AG04450 (cell line): ENCODE measurements around the gene ABCA2. TPM values are rescaled to one million over a fixed set of nuclear protein-coding genes. Genes with fewer than 3 reads are reported as not detected.

Experiments
- CTCF ChIA-PET: fragments of 300-600, 350-600 bp; formaldehyde crosslinking; extraction: SDS; loops from one replicate; lab custom pipeline; 2022; ENCODE audit warnings: antibody characterized with exemption, inconsistent platforms; lab: Charles Lee
- POLR2A ChIA-PET: fragments of 350-600 bp; formaldehyde crosslinking; extraction: SDS; loops from one replicate; lab custom pipeline; 2021; ENCODE audit warnings: antibody characterized with exemption, inconsistent platforms; lab: Yijun Ruan, JAX
- DNase-seq: peaks from one replicate; pipeline ENCODE4 v3.0.0-alpha.2; 2011; ENCODE audit warnings: low read depth, low spot score
- H3K27ac ChIP-seq: one replicate; pipeline ENCODE4 v1.5.1; 2012; ENCODE audit warnings: low read depth, low read length, control low read depth
- H3K27me3 ChIP-seq: one replicate; pipeline ENCODE4 v1.6.0; 2012; ENCODE audit warnings: low read length; ENCODE audit not compliant: control insufficient read depth, insufficient read depth
- H3K4me3 ChIP-seq: 2 replicates; pipeline ENCODE4 v1.5.1; 2011; ENCODE audit warnings: mild to moderate bottlenecking, low read depth, low read length, control low read depth
- H3K9me3 ChIP-seq: 2 replicates; pipeline ENCODE4 v1.5.1; 2012; ENCODE audit warnings: low read length; ENCODE audit not compliant: control insufficient read depth, insufficient read depth
- polyA plus RNA-seq: library from polyadenylated mRNA; depleted of rRNA; stranded (reverse); fragments of >200 nt; gene quantifications from 2 replicates; pipeline ENCODE4 v1.2.3, GENCODE V29; 2011
- TF ChIP-seq, protein P1 (sequence below): IDR thresholded peaks from 2 replicates; pipeline ENCODE4 v1.5.1; 2011; ENCODE audit warnings: low read depth, low read length, control low read depth, inconsistent platforms

The ABCA2 gene
- polyA plus RNA-seq, 1 experiment: 4.7 TPM

- H3K27ac ChIP-seq: no peak within 1 kb of the TSS
- CTCF ChIA-PET: interaction anchor here (0.6 to 8.4 kb wide), 3 partner anchors 22 to 35 kb away, joined by 3 to 104 read pairs (median 5); partner anchors contain the start of gene NPDC1
- POLR2A ChIA-PET: interaction anchor here (0.6 to 1.3 kb wide), 6 partner anchors 11 to 342 kb away, joined by 3 to 6 read pairs (median 4); partner anchors contain the start of genes ENTPD2 and TUBB4B
Observed at GRCh38 chr9:137070201-137070905, 42.3 kb upstream of the ABCA2 start, which contains the start of gene SAPCD2. Gene SAPCD2 (minus strand): TSS chr9:137070557. CDS start chr9:137070460, 97 bp downstream.

GRCh38 chr9:137069508-137070091 lies 41.6 kb upstream of the ABCA2 start:
- CTCF ChIA-PET: interaction anchor here (0.6 to 8.4 kb wide), 5 partner anchors 11 to 40 kb away, joined by 3 to 104 read pairs (median 5); partner anchors contain the start of gene NPDC1
- POLR2A ChIA-PET: interaction anchor here (0.7 to 1.3 kb wide), 4 partner anchors 14 to 173 kb away, joined by 3 to 6 read pairs (median 5); partner anchors contain the start of genes ENTPD2 and TUBB4B

More at GRCh38 chr9:137070201-137070905, 42.3 kb upstream of the ABCA2 start, which contains the start of gene SAPCD2:
- TF ChIP-seq, protein P1, sequence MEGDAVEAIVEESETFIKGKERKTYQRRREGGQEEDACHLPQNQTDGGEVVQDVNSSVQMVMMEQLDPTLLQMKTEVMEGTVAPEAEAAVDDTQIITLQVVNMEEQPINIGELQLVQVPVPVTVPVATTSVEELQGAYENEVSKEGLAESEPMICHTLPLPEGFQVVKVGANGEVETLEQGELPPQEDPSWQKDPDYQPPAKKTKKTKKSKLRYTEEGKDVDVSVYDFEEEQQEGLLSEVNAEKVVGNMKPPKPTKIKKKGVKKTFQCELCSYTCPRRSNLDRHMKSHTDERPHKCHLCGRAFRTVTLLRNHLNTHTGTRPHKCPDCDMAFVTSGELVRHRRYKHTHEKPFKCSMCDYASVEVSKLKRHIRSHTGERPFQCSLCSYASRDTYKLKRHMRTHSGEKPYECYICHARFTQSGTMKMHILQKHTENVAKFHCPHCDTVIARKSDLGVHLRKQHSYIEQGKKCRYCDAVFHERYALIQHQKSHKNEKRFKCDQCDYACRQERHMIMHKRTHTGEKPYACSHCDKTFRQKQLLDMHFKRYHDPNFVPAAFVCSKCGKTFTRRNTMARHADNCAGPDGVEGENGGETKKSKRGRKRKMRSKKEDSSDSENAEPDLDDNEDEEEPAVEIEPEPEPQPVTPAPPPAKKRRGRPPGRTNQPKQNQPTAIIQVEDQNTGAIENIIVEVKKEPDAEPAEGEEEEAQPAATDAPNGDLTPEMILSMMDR: no peak
- H3K27me3 ChIP-seq: no peaks in the 10 kb centered on the region
- H3K4me3 ChIP-seq: peak within 1 kb of the TSS; percentile 48
- peak; percentile 42 for DNase-seq
- no peaks in the 10 kb centered on the region; the same call in 1 of the 2 replicates for H3K9me3 ChIP-seq

GRCh38 chr9:137068539-137069507 lies 40.8 kb upstream of the ABCA2 start:
- POLR2A ChIA-PET: interaction anchor here (1.2 kb wide), 1 partner anchor 13 kb away, joined by 3 read pairs; no protein-coding TSS in a partner anchor
- H3K4me3 ChIP-seq: peak overlapping the region; percentile 27

More at GRCh38 chr9:137069508-137070091, 41.6 kb upstream of the ABCA2 start:
- Histone ChIP-seq H3K9me3 (no peaks in the 10 kb centered on the region; the same call in 1 of the 2 replicates), H3K27ac (no peak overlapping the region), H3K4me3 (peak overlapping the region; percentile 27), H3K27me3 (no peaks in the 10 kb centered on the region)
- DNase-seq: no peak
- TF ChIP-seq, protein P1: no peak

DNA sequence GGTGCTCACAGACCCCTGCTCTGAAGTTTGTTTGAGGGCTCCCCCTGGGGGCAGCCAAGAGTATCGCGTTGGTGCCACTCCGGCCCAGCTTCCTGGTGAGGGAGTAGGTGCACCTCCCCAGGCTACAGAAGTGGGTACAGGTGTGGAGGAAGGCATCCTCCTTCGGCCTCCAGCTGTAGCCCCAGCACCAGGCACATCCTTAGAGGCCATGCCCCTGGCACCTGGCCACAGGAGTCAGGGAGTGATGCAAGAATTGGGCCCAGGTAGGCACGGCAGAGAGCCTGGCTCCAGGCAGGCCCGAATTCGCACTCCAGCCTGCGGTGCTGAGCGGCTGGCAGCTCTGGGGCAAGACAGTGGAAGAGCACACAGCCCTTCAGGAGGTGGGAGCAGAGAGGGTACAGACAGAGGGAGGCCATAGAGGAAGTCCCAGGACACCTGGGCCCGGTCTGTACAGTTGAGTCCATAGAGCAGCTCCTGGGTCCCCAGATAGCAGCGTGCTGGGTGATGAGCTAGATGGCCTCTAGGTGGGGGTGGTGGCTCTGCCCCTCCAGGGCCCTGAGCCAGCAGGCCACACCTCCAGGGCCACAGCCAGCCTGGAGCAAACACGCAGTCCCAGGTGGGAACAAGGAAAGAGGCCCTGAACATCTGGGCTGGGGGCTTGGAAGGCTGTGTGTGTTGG lies 40.0 kb upstream of the ABCA2 start:
- ChIA-PET CTCF (interaction anchor here (0.6 to 8.4 kb wide), 20 partner anchors 8 to 281 kb away, joined by 3 to 104 read pairs (median 5); partner anchors contain the start of genes ENTPD2, MAN1B1 and NPDC1), POLR2A (no interaction called here)
- H3K4me3 ChIP-seq: no peak overlapping the region
- H3K9me3 ChIP-seq: no peaks in the 10 kb centered on the region; the same call in 1 of the 2 replicates
- H3K27me3 ChIP-seq: no peaks in the 10 kb centered on the region
- TF ChIP-seq, protein P1: peak; percentile 86
- H3K27ac ChIP-seq: no peak overlapping the region
- no peak for DNase-seq

More at GRCh38 chr9:137068539-137069507, 40.8 kb upstream of the ABCA2 start:
- Histone ChIP-seq H3K27me3 (no peaks in the 10 kb centered on the region), H3K27ac (no peak overlapping the region), H3K9me3 (no peaks in the 10 kb centered on the region; the same call in 1 of the 2 replicates)
- CTCF ChIA-PET: interaction anchor here (0.7 to 8.4 kb wide), 12 partner anchors 8 to 280 kb away, joined by 3 to 104 read pairs (median 5); partner anchors contain the start of genes ENTPD2, MAN1B1 and NPDC1
- TF ChIP-seq, protein P1: no peak
- no peak for DNase-seq
